Ascending aorta (tissue), 2 donors: ENCODE results near the gene FRMD4B. TPM values are rescaled to one million over a fixed set of nuclear protein-coding genes. Genes with fewer than 3 reads are reported as not detected.

Experiments
- DNase-seq, 2 donors: peaks; one replicate each; pipeline ENCODE4 v3.0.0-alpha.2; 2019; ENCODE audit warnings: low spot score in 2 of 2
- H3K27ac ChIP-seq, 2 donors: fragments of 200-600 bp; sonication (generic); one replicate each; pipeline ENCODE4 v1.5.1; 2016 to 2017; ENCODE audit warnings: mild to moderate bottlenecking in 1 of 2
- H3K27me3 ChIP-seq: fragments of 200-600 bp; sonication (generic); one replicate; pipeline ENCODE4 v1.5.1; 2017
- H3K36me3 ChIP-seq, 2 donors: fragments of 200-600 bp; sonication (generic); one replicate each; pipeline ENCODE4 v1.5.1; 2016
- H3K4me1 ChIP-seq, 2 donors: fragments of 200-600 bp; sonication (generic); one replicate each; pipeline ENCODE4 v1.5.1; 2016 to 2017; ENCODE audit warnings: mild to moderate bottlenecking in 1 of 2
- H3K4me3 ChIP-seq, 2 donors: fragments of 200-600 bp; sonication (generic); one replicate each; pipeline ENCODE4 v1.5.1; 2016 to 2017; ENCODE audit warnings: mild to moderate bottlenecking in 1 of 2
- H3K9me3 ChIP-seq, 2 donors: fragments of 200-600 bp; sonication (generic); one replicate each; pipeline ENCODE4 v1.5.1; 2016
- CTCF ChIP-seq, 3 experiments: fragments of 200-600 bp in 2 of 3; fragments of 450-650 bp in 1 of 3; sonication (generic) in 2 of 3; IDR thresholded peaks; one replicate each; pipeline ENCODE4 v1.5.1; 2016 to 2019; ENCODE audit warnings: antibody characterized with exemption in 3 of 3, mild to moderate bottlenecking in 1 of 3, moderate library complexity in 1 of 3
- intact Hi-C: fragments of 100-400 bp; cut with DNase I; formaldehyde crosslinking; loops from one replicate; pipeline ENCODE4 v1.15.1; 2023
- total RNA-seq: library from RNA; depleted of rRNA; stranded (reverse); fragments of >200 nt; gene quantifications from one replicate; pipeline ENCODE4 v1.1.0, GENCODE V29; 2016

The FRMD4B gene
- total RNA-seq, 1 donor from 2014 or later = 13.5 TPM

- Histone ChIP-seq H3K4me3 (peak overlapping the region; percentile 33 to 86), H3K36me3 (no peaks in the 10 kb centered on the region), H3K9me3 (no peaks in the 10 kb centered on the region), H3K27ac (peak overlapping the region; percentile 18 to 70), H3K4me1 (no peaks in the 10 kb centered on the region), H3K27me3 (no peaks in the 10 kb centered on the region)
- DNase-seq = no peak
- intact Hi-C loops = no loop called here
- TF ChIP-seq CTCF (IDR thresholded peaks at IDR 0.05) = no peak
Observed at GRCh38 chr3:69384326-69384725, 1.6 kb downstream of the FRMD4B start.

DNA sequence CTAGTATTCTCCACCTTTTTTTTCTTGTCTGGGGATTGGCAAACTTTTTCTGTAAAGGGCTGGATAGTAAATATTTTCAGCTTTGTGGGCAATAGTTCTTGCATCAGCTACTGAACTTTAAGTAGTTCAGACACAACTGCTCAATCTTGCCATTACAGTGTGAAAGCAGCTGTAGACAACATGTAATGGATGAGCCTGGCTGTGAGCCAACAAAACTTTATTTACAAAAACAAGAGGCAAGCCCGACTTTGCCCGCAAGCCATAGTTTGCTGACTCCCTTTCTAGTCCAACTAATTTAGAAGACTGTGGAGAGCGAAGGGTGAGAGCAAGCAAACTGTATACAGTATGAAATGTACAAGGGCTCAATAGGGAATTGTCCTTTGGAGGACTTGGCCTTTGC lies 6.2 kb downstream of the FRMD4B start:
- no peak overlapping the region for H3K27ac ChIP-seq
- no peaks in the 10 kb centered on the region for H3K27me3 ChIP-seq
- TF ChIP-seq CTCF (IDR thresholded peaks at IDR 0.05) = no peak

DNA sequence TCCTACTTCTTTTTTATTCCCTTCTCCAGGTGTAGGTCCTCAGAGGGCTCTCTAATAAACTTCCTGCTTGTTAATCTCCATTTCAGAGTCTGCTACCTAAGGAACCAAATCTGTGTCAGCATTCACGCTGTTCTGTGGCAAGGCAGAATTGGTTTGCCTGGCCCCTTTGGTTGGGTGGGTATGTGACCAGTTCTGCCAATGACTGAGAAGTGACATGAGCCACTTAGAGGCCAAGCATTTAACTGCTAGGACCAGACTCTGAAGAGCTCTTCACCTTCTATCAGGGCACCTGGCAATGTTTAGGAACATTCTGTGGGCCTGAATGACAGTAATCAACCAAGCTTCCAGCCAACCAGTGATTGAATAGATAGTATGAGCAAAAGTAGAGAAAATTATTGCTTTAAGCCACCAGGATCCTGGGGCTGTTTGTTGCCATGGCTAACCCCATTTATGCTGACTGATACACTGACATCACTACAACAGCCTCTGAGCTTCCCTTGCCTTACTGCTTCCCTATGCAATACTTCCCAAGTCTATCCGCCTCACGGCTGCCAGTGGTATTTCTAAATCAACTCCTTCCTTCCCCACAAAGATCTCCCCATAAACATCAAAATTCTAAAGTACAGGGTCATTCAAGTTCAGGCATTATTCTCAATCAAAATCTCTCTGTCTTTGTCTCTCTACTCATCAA lies 7.6 kb downstream of the FRMD4B start:
- Histone ChIP-seq H3K36me3 (no peaks in the 10 kb centered on the region), H3K4me1 (no peaks in the 10 kb centered on the region), H3K27ac (no peak overlapping the region), H3K4me3 (no peak overlapping the region), H3K27me3 (no peaks in the 10 kb centered on the region), H3K9me3 (no peaks in the 10 kb centered on the region)
- intact Hi-C loops = no loop called here
- DNase-seq = no peak
- TF ChIP-seq CTCF (IDR thresholded peaks at IDR 0.05) = no peak

More for the DNA sequence above, 6.2 kb downstream of the FRMD4B start:
- DNase-seq = no peak
- no peaks in the 10 kb centered on the region for H3K4me1 ChIP-seq
- no peaks in the 10 kb centered on the region for H3K9me3 ChIP-seq
- no peaks in the 10 kb centered on the region for H3K36me3 ChIP-seq
- H3K4me3 ChIP-seq = no peak overlapping the region
- intact Hi-C loops = no loop called here

GRCh38 chr3:69377262-69377661 lies 8.6 kb downstream of the FRMD4B start:
- no peak for TF ChIP-seq CTCF (IDR thresholded peaks at IDR 0.05)
- Histone ChIP-seq H3K36me3 (no peaks in the 10 kb centered on the region), H3K4me3 (no peak overlapping the region), H3K27me3 (no peaks in the 10 kb centered on the region), H3K27ac (peak overlapping the region in 1 of 2 donors; percentile 33), H3K9me3 (no peaks in the 10 kb centered on the region), H3K4me1 (no peaks in the 10 kb centered on the region)
- no peak for DNase-seq
- intact Hi-C loops = no loop called here

- Histone ChIP-seq H3K4me3 (no peak overlapping the region), H3K9me3 (no peaks in the 10 kb centered on the region), H3K27me3 (no peaks in the 10 kb centered on the region), H3K4me1 (no peaks in the 10 kb centered on the region), H3K36me3 (no peaks in the 10 kb centered on the region), H3K27ac (peak overlapping the region in 1 of 2 donors; percentile 33)
- TF ChIP-seq CTCF (IDR thresholded peaks at IDR 0.05) = no peak
- intact Hi-C loops = no loop called here
- DNase-seq = no peak
Observed at GRCh38 chr3:69376731-69377130, 9.2 kb downstream of the FRMD4B start.
